Inferior parietal cortex (tissue), 1 donor: Measurements from ENCODE around the gene BSN.
A peak's percentile ranks its signal among the peaks of the same experiment; 100 is the strongest.
"Not testable (repeated sequence)": the region's sequence is repeated elsewhere in the genome, so short reads cannot be mapped to it uniquely, and the experiment has no call there.

Experiments
- DNase-seq: peaks from one replicate; pipeline ENCODE4 v3.0.0-alpha.2; 2016; ENCODE audit errors: extremely low spot score

Gene BSN

GRCh38 chr3:49694409-49695070 is 140.3 kb downstream of the BSN start:
- not testable (repeated sequence) for DNase-seq

GRCh38 chr3:49695350-49696015 is 141.2 kb downstream of the BSN start:
- DNase-seq, result not testable (repeated sequence)

- no peak for DNase-seq
These were observed 145.2 kb downstream of the BSN start for GRCh38 chr3:49699281-49699979.

GRCh38 chr3:49700014-49700413 is 145.7 kb downstream of the BSN start:
- DNase-seq, result no peak

- no peak for DNase-seq
These were observed 146.3 kb downstream of the BSN start for GRCh38 chr3:49700453-49701128.

GRCh38 chr3:49701388-49702077 is 147.3 kb downstream of the BSN start:
- DNase-seq, result no peak

- DNase-seq, result no peak
These were observed 148.4 kb downstream of the BSN start for GRCh38 chr3:49702672-49703071.

GRCh38 chr3:49703443-49703927 is 149.2 kb downstream of the BSN start:
- DNase-seq, result peak; percentile 72

GRCh38 chr3:49703956-49704355 is 149.7 kb downstream of the BSN start:
- DNase-seq, result no peak

- DNase-seq, result no peak
These were observed 150.4 kb downstream of the BSN start for GRCh38 chr3:49704629-49705028.

- DNase-seq, result no peak
These were observed 151.2 kb downstream of the BSN start for GRCh38 chr3:49705390-49705960.

GRCh38 chr3:49706456-49707112 is 152.3 kb downstream of the BSN start:
- no peak for DNase-seq

GRCh38 chr3:49707113-49707480 is 152.8 kb downstream of the BSN start:
- no peak for DNase-seq

- DNase-seq, result no peak
These were observed 155.6 kb downstream of the BSN start for GRCh38 chr3:49709852-49710251.

GRCh38 chr3:49711489-49711888 is 157.2 kb downstream of the BSN start:
- DNase-seq, result no peak

- DNase-seq, result no peak
These were observed 157.9 kb downstream of the BSN start for GRCh38 chr3:49712166-49712565.

- no peak for DNase-seq
These were observed 158.5 kb downstream of the BSN start for GRCh38 chr3:49712631-49713317.

- DNase-seq, result no peak
These were observed 159.2 kb downstream of the BSN start for GRCh38 chr3:49713336-49714105.
